ENCODE results near the gene CHST15. TPM values are rescaled to one million over a fixed set of nuclear protein-coding genes. Genes with fewer than 3 reads are reported as not detected.
"Not testable (repeated sequence)": the region's sequence is repeated elsewhere in the genome, so short reads cannot be mapped to it uniquely, and the experiment has no call there.

Gene CHST15
- total RNA-seq, 3 donors from 2014 or later, result 4.8 to 64.5 (median 10.8) TPM

GRCh38 chr10:124101351-124101750 is 8.0 kb upstream of the CHST15 start:
- Histone ChIP-seq H3K4me3 (no peak overlapping the region), H3K4me1 (ENCODE audit: low read depth) (peaks cover 3% of the 10 kb centered on the region), H3K36me3 (ENCODE audit: low read depth) (no peaks in the 10 kb centered on the region), H3K9me3 (no peaks in the 10 kb centered on the region)
- ATAC-seq, result no peak
- no peak for DNase-seq
- TF ChIP-seq CTCF (IDR thresholded peaks at IDR 0.05), result no peak
- intact Hi-C loops (cut with DNase I, micrococcal nuclease), result no loop called here

GRCh38 chr10:124100651-124101050 is 7.3 kb upstream of the CHST15 start:
- DNase-seq; H3K9me3 ChIP-seq; ATAC-seq; H3K4me1 ChIP-seq (ENCODE audit: low read depth); H3K36me3 ChIP-seq (ENCODE audit: low read depth); H3K4me3 ChIP-seq; intact Hi-C loops (cut with DNase I, micrococcal nuclease): not testable (repeated sequence)

GRCh38 chr10:124100124-124100523 is 6.7 kb upstream of the CHST15 start:
- Histone ChIP-seq H3K4me3 (no peak overlapping the region), H3K4me1 (ENCODE audit: low read depth) (peaks cover 4% of the 10 kb centered on the region), H3K36me3 (ENCODE audit: low read depth) (no peaks in the 10 kb centered on the region), H3K9me3 (no peaks in the 10 kb centered on the region)
- TF ChIP-seq CTCF (IDR thresholded peaks at IDR 0.05), result no peak
- intact Hi-C loops (cut with DNase I, micrococcal nuclease), result no loop called here
- ATAC-seq (no peak), DNase-seq (no peak)

- no peak for TF ChIP-seq CTCF (IDR thresholded peaks at IDR 0.05)
- intact Hi-C loops (cut with DNase I, micrococcal nuclease), result loop anchor here in 1 of 2 donors (10.0 kb wide), 1 partner anchor 95 kb away; no protein-coding TSS in a partner anchor
- Histone ChIP-seq H3K4me3 (no peak overlapping the region), H3K4me1 (ENCODE audit: low read depth) (peaks cover 4% of the 10 kb centered on the region), H3K9me3 (no peaks in the 10 kb centered on the region), H3K36me3 (ENCODE audit: low read depth) (no peaks in the 10 kb centered on the region)
- DNase-seq, result no peak
- ATAC-seq, result no peak
These were observed 6.2 kb upstream of the CHST15 start for GRCh38 chr10:124099604-124100003.

- TF ChIP-seq CTCF (IDR thresholded peaks at IDR 0.05), result no peak
- H3K4me3 ChIP-seq, result no peak overlapping the region
- no peaks in the 10 kb centered on the region for H3K36me3 ChIP-seq (ENCODE audit: low read depth)
- no peaks in the 10 kb centered on the region for H3K9me3 ChIP-seq
- ATAC-seq, result no peak
- no peak for DNase-seq
- H3K4me1 ChIP-seq (ENCODE audit: low read depth), result peaks cover 4% of the 10 kb centered on the region
- intact Hi-C loops (cut with DNase I, micrococcal nuclease), result loop anchor here in 1 of 2 donors (10.0 kb wide), 1 partner anchor 94 kb away; no protein-coding TSS in a partner anchor
These were observed 5.2 kb upstream of the CHST15 start for GRCh38 chr10:124098575-124098974.

- no peaks in the 10 kb centered on the region for H3K36me3 ChIP-seq (ENCODE audit: low read depth)
- intact Hi-C loops (cut with DNase I, micrococcal nuclease), result loop anchor here in 1 of 2 donors (10.0 kb wide), 1 partner anchor 93 kb away; no protein-coding TSS in a partner anchor
- no peak for ATAC-seq
These were observed 4.5 kb upstream of the CHST15 start for GRCh38 chr10:124097883-124098282.

More at GRCh38 chr10:124097883-124098282, 4.5 kb upstream of the CHST15 start:
- no peak for DNase-seq
- no peak for TF ChIP-seq CTCF (IDR thresholded peaks at IDR 0.05)
- Histone ChIP-seq H3K4me3 (no peak overlapping the region), H3K9me3 (no peaks in the 10 kb centered on the region), H3K4me1 (ENCODE audit: low read depth) (peaks cover 4% of the 10 kb centered on the region)
